Measurements from ENCODE around the gene SNHG17. TPM values are rescaled to one million over a fixed set of nuclear protein-coding genes. Genes with fewer than 3 reads are reported as not detected.

Gene SNHG17
- total RNA-seq: 10 to 100 TPM; 21.8 to 28.2 TPM

DNA sequence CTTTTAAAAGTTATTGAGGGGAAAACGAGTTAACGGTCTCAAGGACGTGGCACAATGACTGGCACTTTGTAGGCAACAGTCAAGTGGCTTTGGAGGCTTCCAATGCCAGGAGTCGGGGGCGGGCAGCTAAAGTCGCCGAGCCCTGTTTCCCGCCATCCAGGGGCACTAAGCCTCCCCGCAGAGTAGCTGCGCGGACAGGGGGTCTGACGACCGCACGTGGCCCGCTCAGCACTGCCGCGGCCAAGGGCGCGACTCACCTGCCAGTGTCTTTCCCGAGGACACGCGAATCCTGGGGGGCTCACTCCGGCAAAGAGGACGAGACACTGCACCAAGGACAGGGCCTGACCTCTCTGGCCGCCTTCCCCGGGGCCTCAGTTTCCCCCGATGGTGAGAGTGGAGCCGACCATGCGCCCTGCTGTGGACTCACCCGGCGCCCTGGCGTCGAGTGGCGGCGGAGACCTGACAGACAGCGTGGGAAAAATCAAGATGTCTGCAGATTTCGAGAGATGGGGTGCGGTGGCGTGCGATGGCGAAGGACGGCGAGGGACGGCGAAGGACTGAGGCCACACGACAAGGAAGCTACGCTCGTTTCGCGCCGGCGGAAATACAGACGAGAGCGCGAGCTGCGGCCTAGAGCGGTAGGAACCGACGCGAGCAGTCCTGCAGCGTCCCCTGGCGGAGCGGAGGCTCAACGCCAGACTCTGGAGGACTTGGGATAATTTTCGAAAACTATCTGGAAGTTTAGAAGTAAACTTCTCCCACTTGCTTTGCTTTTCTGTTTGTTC, at the start of gene SNHG17:
Gene SNHG17 (minus strand): TSS at position 559 of the 785 bp plus-strand sequence.
- WGBS: 2% methylated on average over 65 of the region's 65 CpGs
- peak; percentile 84 for DNase-seq (ENCODE audit: low spot score)
- intact Hi-C loops (cut with DNase I): loop anchor here (1.0 kb wide), 1 partner anchor 11 kb away; no protein-coding TSS in a partner anchor

GRCh38 chr20:38479596-38479995, 44.5 kb upstream of the SNHG17 start:
- H3K9me3 ChIP-seq: no peaks in the 10 kb centered on the region
- intact Hi-C loops (cut with DNase I): no loop called here
- no peaks in the 10 kb centered on the region for H3K36me3 ChIP-seq
- peaks cover under 1% of the 10 kb centered on the region for H3K4me1 ChIP-seq (replicated peaks)
- 92% methylated on average over 2 of the region's 2 CpGs for WGBS
- H3K4me3 ChIP-seq: no peak overlapping the region
- no peak overlapping the region for H3K27ac ChIP-seq
- no peak for TF ChIP-seq CTCF (IDR thresholded peaks at IDR 0.05)
- no peaks in the 10 kb centered on the region for H3K27me3 ChIP-seq (replicated peaks; ENCODE audit: insufficient read depth)
- DNase-seq (ENCODE audit: low spot score): no peak

More for the DNA sequence above, at the start of gene SNHG17:
- TF ChIP-seq POLR2A (IDR thresholded peaks at IDR 0.05) (peak; percentile 53), POLR2AphosphoS5 (IDR thresholded peaks at IDR 0.05) (peak; percentile 97), CTCF (IDR thresholded peaks at IDR 0.05) (peak; percentile 99)
- Histone ChIP-seq H3K27me3 (replicated peaks; ENCODE audit: insufficient read depth) (no peaks in the 10 kb centered on the region), H3K9me3 (no peaks in the 10 kb centered on the region), H3K4me1 (replicated peaks) (no peaks in the 10 kb centered on the region), H3K36me3 (peaks cover 0 to 7% of the 10 kb centered on the region in 2 donors), H3K27ac (peak within 1 kb of the TSS; percentile 17 to 60), H3K4me3 (peak within 1 kb of the TSS; percentile 31 to 68)

- no peaks in the 10 kb centered on the region for H3K9me3 ChIP-seq
- TF ChIP-seq CTCF (IDR thresholded peaks at IDR 0.05) (no peak), POLR2AphosphoS5 (IDR thresholded peaks at IDR 0.05) (no peak), POLR2A (IDR thresholded peaks at IDR 0.05) (no peak)
- 98% methylated on average over 8 of the region's 8 CpGs for WGBS
- no peak overlapping the region for H3K27ac ChIP-seq
- H3K4me3 ChIP-seq: no peak overlapping the region
- H3K27me3 ChIP-seq (replicated peaks; ENCODE audit: insufficient read depth): no peaks in the 10 kb centered on the region
- no peaks in the 10 kb centered on the region for H3K36me3 ChIP-seq
- intact Hi-C loops (cut with DNase I): no loop called here
- H3K4me1 ChIP-seq (replicated peaks): peaks cover 12% of the 10 kb centered on the region
- no peak for DNase-seq (ENCODE audit: low spot score)
Observed at GRCh38 chr20:38477747-38478146, 42.6 kb upstream of the SNHG17 start.

DNA sequence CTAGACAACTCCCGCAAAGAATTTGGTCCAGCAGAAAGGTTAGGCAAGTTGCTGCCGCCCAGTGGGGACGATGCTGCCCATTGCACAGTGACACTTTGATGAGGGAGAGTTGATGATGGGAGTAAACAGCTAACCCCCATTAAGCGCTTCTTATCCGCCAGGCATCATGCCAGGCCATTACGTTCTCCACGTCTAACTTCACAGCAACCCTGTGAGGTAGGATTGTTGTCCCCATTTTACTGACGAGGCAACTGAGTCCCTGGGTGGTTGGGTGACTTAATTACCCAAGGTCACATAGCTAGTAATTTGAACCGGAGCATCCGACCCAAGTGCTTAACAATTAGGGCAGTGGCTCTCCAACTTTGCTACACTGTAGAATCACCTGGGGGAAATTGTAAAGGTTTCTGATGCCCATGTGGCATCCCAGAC, 38.3 kb upstream of the SNHG17 start:
- peak overlapping the region; percentile 87 to 92 for H3K27ac ChIP-seq
- no peak for TF ChIP-seq POLR2A (IDR thresholded peaks at IDR 0.05)
- no peak for TF ChIP-seq CTCF (IDR thresholded peaks at IDR 0.05)
- TF ChIP-seq POLR2AphosphoS5 (IDR thresholded peaks at IDR 0.05): no peak
- H3K36me3 ChIP-seq: no peaks in the 10 kb centered on the region
- 6% methylated on average over 10 of the region's 10 CpGs for WGBS
- no peaks in the 10 kb centered on the region for H3K27me3 ChIP-seq (replicated peaks; ENCODE audit: insufficient read depth)
- intact Hi-C loops (cut with DNase I): no loop called here
- peaks cover 12% of the 10 kb centered on the region for H3K4me1 ChIP-seq (replicated peaks)
- H3K4me3 ChIP-seq: peak overlapping the region; percentile 83 to 87
- H3K9me3 ChIP-seq: no peaks in the 10 kb centered on the region
- peak; percentile 21 for DNase-seq (ENCODE audit: low spot score)
